Esophagus squamous epithelium (tissue), 5 donors: ENCODE measurements around the gene DAPP1. TPM values are rescaled to one million over a fixed set of nuclear protein-coding genes. Genes with fewer than 3 reads are reported as not detected.

Source experiments
- DNase-seq: peaks from one replicate; lab custom pipeline; 2025; lab: John Stamatoyannopoulos, UW
- H3K27ac ChIP-seq, 4 donors: fragments of 200-600 bp; sonication (generic); one replicate each; pipeline ENCODE4 v1.5.1; 2016 to 2019; ENCODE audit warnings: mild to moderate bottlenecking in 1 of 4
- H3K27me3 ChIP-seq, 4 donors: fragments of 200-600 bp; sonication (generic); 1 replicate in 3 of 4; 2 replicates in 1 of 4; pipeline versions ENCODE4 v1.5.1 to v1.6.0; 2017 to 2021; ENCODE audit warnings: antibody characterized with exemption in 1 of 4
- H3K36me3 ChIP-seq, 3 donors: fragments of 200-600 bp; sonication (generic); one replicate each; pipeline ENCODE4 v1.5.1; 2016 to 2019
- H3K4me1 ChIP-seq, 3 donors: fragments of 200-600 bp; sonication (generic); one replicate each; pipeline ENCODE4 v1.5.1; 2017 to 2019
- H3K4me3 ChIP-seq, 4 donors: fragments of 200-600 bp; sonication (generic); 1 replicate in 3 of 4; 2 replicates in 1 of 4; pipeline ENCODE4 v1.5.1; 2016 to 2019; ENCODE audit warnings: mild to moderate bottlenecking in 2 of 4, moderate library complexity in 1 of 4
- H3K9me3 ChIP-seq, 3 donors: fragments of 200-600 bp; sonication (generic); one replicate each; pipeline ENCODE4 v1.5.1; 2016 to 2019
- CTCF ChIP-seq, 6 experiments: fragments of 450-650 bp in 4 of 6; fragments of 200-600 bp in 2 of 6; sonication (generic) in 2 of 6; IDR thresholded peaks; one replicate each; pipeline ENCODE4 v1.5.1; 2016 to 2019; ENCODE audit warnings: antibody characterized with exemption in 6 of 6, mild to moderate bottlenecking in 4 of 6, moderate library complexity in 4 of 6
- POLR2A ChIP-seq, 4 donors: fragments of 450-650 bp; IDR thresholded peaks; one replicate each; pipeline ENCODE4 v1.6.1; 2017; ENCODE audit warnings: antibody characterized with exemption in 4 of 4, mild to moderate bottlenecking in 4 of 4, moderate library complexity in 3 of 4
- WGBS, 2 donors: methylation state at CpG; one replicate each; pipeline ENCODE4 v1.1.5; 2018; 5-methylcytosine and 5-hydroxymethylcytosine counted together
- intact Hi-C: fragments of 100-400 bp; cut with DNase I; formaldehyde crosslinking; loops from one replicate; pipeline ENCODE4 v1.15.0; 2022
- total RNA-seq, 4 donors: library from RNA; depleted of rRNA; stranded (reverse); fragments of >200 nt; gene quantifications; one replicate each; pipeline ENCODE4 v1.1.0, GENCODE V29; 2016
- donor health status: DM: yes; HTN: yes; CAD: no.

Gene DAPP1
- total RNA-seq, 4 donors from 2014 or later = 34.9 to 73.2 (median 40.7) TPM

GRCh38 chr4:99887837-99888236 lies 71.2 kb downstream of the DAPP1 start:
- Histone ChIP-seq H3K27me3 (no peaks in the 10 kb centered on the region), H3K4me1 (peaks cover under 1 to 47% (median 3%) of the 10 kb centered on the region in 3 donors), H3K9me3 (no peaks in the 10 kb centered on the region), H3K4me3 (no peak overlapping the region), H3K27ac (no peak overlapping the region), H3K36me3 (peaks cover 0 to 61% (median 0%) of the 10 kb centered on the region in 3 donors)
- WGBS, 2 donors = 49 to 67% methylated on average over 5 of the region's 5 CpGs
- no peak for TF ChIP-seq POLR2A (IDR thresholded peaks at IDR 0.05)
- TF ChIP-seq CTCF (IDR thresholded peaks at IDR 0.05) = no peak
- no peak for DNase-seq
- intact Hi-C loops = no loop called here

- TF ChIP-seq POLR2A (IDR thresholded peaks at IDR 0.05) (no peak), CTCF (IDR thresholded peaks at IDR 0.05) (no peak)
- H3K9me3 ChIP-seq = no peaks in the 10 kb centered on the region
- intact Hi-C loops = loop anchor here (10.0 kb wide), 1 partner anchor 53 kb away; the partner anchor contains the start of gene DNAJB14
- peaks cover 9 to 65% (median 17%) of the 10 kb centered on the region in 3 donors for H3K4me1 ChIP-seq
- WGBS, 2 donors = 62 to 70% methylated on average over 2 of the region's 2 CpGs
- no peak for DNase-seq
- no peaks in the 10 kb centered on the region for H3K27me3 ChIP-seq
- no peak overlapping the region for H3K27ac ChIP-seq
- H3K36me3 ChIP-seq = peaks cover 0 to 26% (median 0%) of the 10 kb centered on the region in 3 donors
- no peak overlapping the region for H3K4me3 ChIP-seq
Measured at GRCh38 chr4:99891351-99891750, 74.7 kb downstream of the DAPP1 start.

GRCh38 chr4:99893029-99893428 lies 76.4 kb downstream of the DAPP1 start:
- Histone ChIP-seq H3K4me1 (peaks cover 9 to 60% (median 17%) of the 10 kb centered on the region in 3 donors), H3K9me3 (no peaks in the 10 kb centered on the region), H3K36me3 (peaks cover 0 to 18% (median 0%) of the 10 kb centered on the region in 3 donors), H3K27ac (peak overlapping the region in 1 of 4 donors; percentile 96), H3K4me3 (peak overlapping the region; percentile 72 to 95 (median 80)), H3K27me3 (no peaks in the 10 kb centered on the region)
- intact Hi-C loops = loop anchor here (10.0 kb wide), 1 partner anchor 52 kb away; the partner anchor contains the start of gene DNAJB14
- TF ChIP-seq POLR2A (IDR thresholded peaks at IDR 0.05) = no peak
- TF ChIP-seq CTCF (IDR thresholded peaks at IDR 0.05) = no peak
- no peak for DNase-seq
- 96 to 97% methylated on average over 8 of the region's 8 CpGs for WGBS, 2 donors

- H3K36me3 ChIP-seq = peaks cover 0 to 24% (median 0%) of the 10 kb centered on the region in 3 donors
- H3K4me3 ChIP-seq = peak overlapping the region; percentile 72 to 95 (median 80)
- DNase-seq = no peak
- TF ChIP-seq POLR2A (IDR thresholded peaks at IDR 0.05) = no peak
- no peak for TF ChIP-seq CTCF (IDR thresholded peaks at IDR 0.05)
- intact Hi-C loops = loop anchor here (10.0 kb wide), 1 partner anchor 51 kb away; the partner anchor contains the start of gene DNAJB14
- WGBS, 2 donors = 3% methylated on average over 5 to 8 of the region's 12 CpGs
- peaks cover 9 to 58% (median 17%) of the 10 kb centered on the region in 3 donors for H3K4me1 ChIP-seq
- no peaks in the 10 kb centered on the region for H3K9me3 ChIP-seq
- no peaks in the 10 kb centered on the region for H3K27me3 ChIP-seq
- H3K27ac ChIP-seq = peak overlapping the region; percentile 93 to 96 (median 93)
Measured at GRCh38 chr4:99893839-99894160, 77.2 kb downstream of the DAPP1 start.

GRCh38 chr4:99894161-99894997 lies 77.8 kb downstream of the DAPP1 start, which contains the start of gene LAMTOR3:
Gene LAMTOR3, minus strand, starts transcription at chr4:99894427. Its CDS starts 464 bp downstream, at chr4:99893963.
- 6 to 81% methylated on average over 1 to 16 of the region's 40 CpGs for WGBS, 2 donors
- H3K4me1 ChIP-seq = peaks cover 9 to 53% (median 17%) of the 10 kb centered on the region in 3 donors
- H3K27me3 ChIP-seq = no peaks in the 10 kb centered on the region
- no peaks in the 10 kb centered on the region for H3K9me3 ChIP-seq
- intact Hi-C loops = loop anchor here (10.0 kb wide), 1 partner anchor 50 kb away; the partner anchor contains the start of gene DNAJB14
- peaks cover 0 to 21% (median 0%) of the 10 kb centered on the region in 3 donors for H3K36me3 ChIP-seq
- H3K4me3 ChIP-seq = peak within 1 kb of the TSS; percentile 72 to 95 (median 80)
- peak in 2 of 4 donors; percentile 19 to 60 for TF ChIP-seq POLR2A (IDR thresholded peaks at IDR 0.05)
- TF ChIP-seq CTCF (IDR thresholded peaks at IDR 0.05) = no peak
- H3K27ac ChIP-seq = peak within 1 kb of the TSS; percentile 93 to 96 (median 93)
- peak; percentile 71 for DNase-seq
